Mucosa of stomach (tissue), 1 donor: ENCODE measurements around the gene KCNB1.

Source experiments
- H3K27me3 ChIP-seq: one replicate; pipeline ENCODE4 v1.7.0; 2013; ENCODE audit warnings: mild to moderate bottlenecking, low read length; ENCODE audit not compliant: control insufficient read depth, insufficient read depth
- H3K36me3 ChIP-seq: one replicate; pipeline ENCODE4 v1.7.0; 2013; ENCODE audit warnings: low read length; ENCODE audit not compliant: control insufficient read depth, insufficient read depth
- H3K4me1 ChIP-seq: one replicate; pipeline ENCODE4 v1.7.0; 2013; ENCODE audit warnings: mild to moderate bottlenecking, low read length; ENCODE audit not compliant: control insufficient read depth, insufficient read depth
- H3K4me3 ChIP-seq: one replicate; pipeline ENCODE4 v1.7.0; 2013; ENCODE audit warnings: low read length
- H3K9ac ChIP-seq: one replicate; pipeline ENCODE4 v1.7.0; 2013; ENCODE audit warnings: mild to moderate bottlenecking, low read length, moderate library complexity
- H3K9me3 ChIP-seq: one replicate; pipeline ENCODE4 v1.7.0; 2013; ENCODE audit warnings: mild to moderate bottlenecking, low read length, moderate library complexity; ENCODE audit not compliant: control insufficient read depth
- donor health status: Pancreatic carcinoma.

KCNB1 gene

DNA sequence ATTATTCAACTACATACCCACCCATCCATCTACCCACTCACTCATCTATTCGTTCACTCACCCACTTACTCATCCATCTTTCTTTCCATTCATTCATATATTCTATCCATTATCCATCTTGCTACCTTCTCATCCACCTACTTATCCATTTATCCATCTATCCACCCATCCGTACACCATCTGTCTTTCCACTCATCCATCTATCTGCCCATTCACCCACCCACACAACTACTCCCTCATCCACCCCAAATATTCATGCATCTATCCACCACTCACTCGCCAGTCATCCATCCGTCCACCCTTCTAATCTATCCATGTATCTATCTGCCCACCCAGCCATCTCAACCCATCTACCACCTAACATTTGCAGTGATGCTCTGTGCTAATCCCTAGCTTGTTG, 13.6 kb upstream of the KCNB1 start:
- Histone ChIP-seq H3K9me3 (no peaks in the 10 kb centered on the region), H3K4me3 (no peak overlapping the region), H3K36me3 (no peaks in the 10 kb centered on the region), H3K9ac (no peak overlapping the region), H3K27me3 (no peaks in the 10 kb centered on the region), H3K4me1 (no peaks in the 10 kb centered on the region)

GRCh38 chr20:49490689-49491088, 8.2 kb upstream of the KCNB1 start:
- Histone ChIP-seq H3K9me3 (no peaks in the 10 kb centered on the region), H3K4me1 (no peaks in the 10 kb centered on the region), H3K36me3 (no peaks in the 10 kb centered on the region), H3K4me3 (no peak overlapping the region), H3K27me3 (peaks cover 11% of the 10 kb centered on the region), H3K9ac (no peak overlapping the region)

DNA sequence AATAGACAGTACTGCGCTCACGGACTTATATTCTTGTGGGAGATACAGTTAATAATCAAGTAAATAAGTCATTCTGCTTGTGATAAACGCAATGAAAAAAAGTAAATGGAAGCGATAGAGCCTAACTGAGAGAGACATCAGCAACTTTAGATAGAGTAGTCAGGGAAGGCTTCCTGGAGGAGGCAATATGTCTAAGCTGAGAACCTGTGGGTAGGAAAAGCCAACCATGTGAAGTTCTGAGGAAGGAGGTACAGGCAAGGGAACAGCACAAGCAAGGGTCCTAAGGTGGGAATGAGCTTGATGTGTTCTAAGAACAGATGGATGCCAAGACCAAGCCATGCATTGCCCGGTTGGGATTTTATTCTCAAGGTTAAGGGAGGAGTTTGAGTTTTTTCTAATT, 7.2 kb upstream of the KCNB1 start:
- H3K9me3 ChIP-seq = no peaks in the 10 kb centered on the region
- H3K27me3 ChIP-seq = peaks cover 17% of the 10 kb centered on the region
- H3K36me3 ChIP-seq = no peaks in the 10 kb centered on the region
- H3K9ac ChIP-seq = no peak overlapping the region
- H3K4me1 ChIP-seq = no peaks in the 10 kb centered on the region
- H3K4me3 ChIP-seq = no peak overlapping the region

- H3K4me1 ChIP-seq = no peaks in the 10 kb centered on the region
- H3K36me3 ChIP-seq = no peaks in the 10 kb centered on the region
- no peaks in the 10 kb centered on the region for H3K9me3 ChIP-seq
- no peak overlapping the region for H3K4me3 ChIP-seq
- H3K9ac ChIP-seq = no peak overlapping the region
- peaks cover 35% of the 10 kb centered on the region for H3K27me3 ChIP-seq
Observed at GRCh38 chr20:49486064-49486463, 3.6 kb upstream of the KCNB1 start.

DNA sequence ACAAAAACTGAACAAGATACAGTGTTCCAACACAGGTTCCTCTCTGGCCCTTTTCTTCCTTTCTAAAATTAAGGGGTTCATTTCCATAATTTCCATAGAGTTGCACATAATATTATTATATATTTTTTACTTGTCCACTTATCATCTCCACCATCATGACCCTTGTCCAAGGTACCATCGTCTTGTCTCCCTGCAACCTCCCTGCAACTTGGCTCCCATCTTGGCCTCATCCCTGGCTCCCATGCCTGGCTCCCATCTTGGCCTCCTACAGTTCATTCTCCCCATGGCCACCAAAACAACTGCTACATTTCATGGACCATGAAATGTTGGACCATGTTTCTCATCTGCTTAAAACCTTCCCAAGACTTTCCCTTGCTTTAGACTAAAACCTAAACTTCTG, 3.1 kb upstream of the KCNB1 start:
- no peaks in the 10 kb centered on the region for H3K4me1 ChIP-seq
- H3K36me3 ChIP-seq = no peaks in the 10 kb centered on the region
- H3K9me3 ChIP-seq = no peaks in the 10 kb centered on the region
- no peak overlapping the region for H3K9ac ChIP-seq
- H3K4me3 ChIP-seq = no peak overlapping the region
- H3K27me3 ChIP-seq = peaks cover 35% of the 10 kb centered on the region

DNA sequence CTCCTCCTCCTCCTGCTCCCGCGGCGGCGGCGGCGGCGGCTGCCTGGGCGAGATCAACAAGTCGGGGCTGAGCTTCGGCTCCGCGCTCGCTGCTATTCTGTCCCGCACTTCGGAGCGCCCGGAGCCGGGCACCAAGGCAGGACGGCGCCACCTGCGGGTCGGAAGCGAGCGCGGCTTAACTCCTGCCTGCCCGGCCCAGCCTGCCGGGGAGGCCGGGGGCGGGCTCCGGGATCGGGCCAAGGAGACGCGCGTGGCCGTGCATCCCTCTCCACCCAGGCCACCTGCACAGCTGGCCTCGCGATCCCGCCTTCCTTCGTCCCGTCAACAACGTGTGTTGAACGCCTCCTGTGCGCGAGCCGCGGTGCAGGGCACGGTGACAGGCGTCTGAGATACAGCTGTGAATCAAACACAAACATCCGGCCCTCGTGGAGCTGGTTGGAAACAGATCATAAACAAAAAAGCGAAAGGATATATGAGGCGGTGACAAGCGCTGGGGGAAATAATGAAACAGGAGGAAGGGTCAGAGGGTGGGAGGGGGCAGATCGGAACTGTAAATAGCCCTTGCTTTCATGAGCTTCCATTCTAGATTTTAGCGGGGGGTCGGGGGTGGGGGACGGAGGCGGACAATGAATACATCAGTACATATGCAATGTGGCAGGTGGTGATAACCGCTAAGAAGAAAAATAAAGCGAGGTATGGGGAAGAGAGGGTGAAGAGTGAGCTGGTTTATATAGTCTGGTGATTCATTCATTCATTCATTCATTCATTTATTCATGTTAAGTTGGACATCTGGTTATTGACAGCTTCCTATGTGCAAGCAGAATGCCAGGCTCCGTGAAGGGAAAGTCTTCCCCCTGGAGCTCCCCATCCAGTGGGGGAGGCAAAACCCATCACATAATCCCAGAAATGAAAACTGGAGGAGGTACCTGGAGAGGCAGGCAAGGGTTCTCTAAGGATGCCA, 2.0 kb upstream of the KCNB1 start:
- H3K9me3 ChIP-seq = no peaks in the 10 kb centered on the region
- H3K27me3 ChIP-seq = peaks cover 35% of the 10 kb centered on the region
- no peak overlapping the region for H3K9ac ChIP-seq
- H3K36me3 ChIP-seq = no peaks in the 10 kb centered on the region
- no peak overlapping the region for H3K4me3 ChIP-seq
- H3K4me1 ChIP-seq = peaks cover 8% of the 10 kb centered on the region

GRCh38 chr20:49483696-49484123, 1.2 kb upstream of the KCNB1 start:
- H3K36me3 ChIP-seq = no peaks in the 10 kb centered on the region
- H3K9ac ChIP-seq = no peak overlapping the region
- peaks cover 35% of the 10 kb centered on the region for H3K27me3 ChIP-seq
- H3K4me1 ChIP-seq = peaks cover 9% of the 10 kb centered on the region
- H3K9me3 ChIP-seq = no peaks in the 10 kb centered on the region
- H3K4me3 ChIP-seq = no peak overlapping the region

GRCh38 chr20:49483018-49483695, 689 bp upstream of the KCNB1 start:
- H3K36me3 ChIP-seq = no peaks in the 10 kb centered on the region
- H3K9ac ChIP-seq = no peak overlapping the region
- H3K4me1 ChIP-seq = peaks cover 13% of the 10 kb centered on the region
- H3K9me3 ChIP-seq = no peaks in the 10 kb centered on the region
- H3K4me3 ChIP-seq = no peak overlapping the region
- H3K27me3 ChIP-seq = peaks cover 39% of the 10 kb centered on the region

DNA sequence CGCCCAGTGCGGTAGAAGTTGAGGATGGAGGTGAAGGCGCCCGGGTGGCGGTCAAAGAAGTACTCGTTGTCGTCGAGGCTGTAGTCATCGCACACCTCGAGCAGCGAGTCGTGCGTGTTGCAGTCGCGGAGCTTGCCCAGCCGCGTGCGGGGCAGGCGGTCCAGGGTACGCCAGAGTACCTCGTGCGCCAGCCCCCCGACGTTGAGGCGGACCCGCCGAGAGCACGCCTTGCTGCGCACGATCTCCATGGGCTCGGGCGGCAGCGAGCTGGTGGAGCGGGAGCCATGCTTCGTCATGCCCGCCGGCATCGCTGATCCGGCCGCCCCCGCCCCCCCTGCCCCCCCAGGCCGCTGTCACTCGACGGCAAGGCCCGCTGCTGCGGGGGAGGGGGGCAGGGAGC, 295 bp downstream of the KCNB1 start:
- peaks cover 13% of the 10 kb centered on the region for H3K4me1 ChIP-seq

GRCh38 chr20:49481116-49481515, 1.4 kb downstream of the KCNB1 start:
- peaks cover 38% of the 10 kb centered on the region for H3K27me3 ChIP-seq
- H3K4me1 ChIP-seq = peaks cover 13% of the 10 kb centered on the region
- H3K9ac ChIP-seq = no peak overlapping the region
- no peaks in the 10 kb centered on the region for H3K9me3 ChIP-seq
- no peak overlapping the region for H3K4me3 ChIP-seq
- no peaks in the 10 kb centered on the region for H3K36me3 ChIP-seq

More for the DNA sequence above, 295 bp downstream of the KCNB1 start:
- no peaks in the 10 kb centered on the region for H3K36me3 ChIP-seq
- peaks cover 44% of the 10 kb centered on the region for H3K27me3 ChIP-seq
- no peak overlapping the region for H3K9ac ChIP-seq
- no peak overlapping the region for H3K4me3 ChIP-seq
- H3K9me3 ChIP-seq = no peaks in the 10 kb centered on the region

DNA sequence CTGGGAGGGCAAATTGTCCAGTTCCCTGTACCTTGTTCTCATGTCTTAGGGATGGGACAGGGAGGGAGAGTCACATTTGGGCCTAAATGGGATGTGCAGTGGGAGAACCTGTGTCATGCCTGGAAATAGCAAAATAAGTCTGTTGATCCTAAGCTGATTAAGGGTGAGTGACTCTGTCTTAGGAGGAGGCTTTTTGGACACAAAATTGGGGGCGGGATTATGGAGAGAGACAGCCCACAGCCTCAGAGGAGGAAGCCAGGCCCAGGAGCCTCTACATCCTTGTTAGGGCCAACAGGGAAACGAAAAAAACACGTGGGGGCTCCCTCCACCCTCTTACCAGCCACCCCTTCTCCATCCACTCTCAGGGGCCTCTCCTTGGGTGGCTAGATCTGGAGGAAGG, 2.2 kb downstream of the KCNB1 start:
- peaks cover 37% of the 10 kb centered on the region for H3K27me3 ChIP-seq
- H3K9ac ChIP-seq = no peak overlapping the region

GRCh38 chr20:49479785-49480184, 2.7 kb downstream of the KCNB1 start:
- H3K36me3 ChIP-seq = no peaks in the 10 kb centered on the region
- no peak overlapping the region for H3K4me3 ChIP-seq
- no peak overlapping the region for H3K9ac ChIP-seq
- peaks cover 13% of the 10 kb centered on the region for H3K4me1 ChIP-seq
- no peaks in the 10 kb centered on the region for H3K9me3 ChIP-seq
- H3K27me3 ChIP-seq = peaks cover 33% of the 10 kb centered on the region

More for the DNA sequence above, 2.2 kb downstream of the KCNB1 start:
- Histone ChIP-seq H3K36me3 (no peaks in the 10 kb centered on the region), H3K9me3 (no peaks in the 10 kb centered on the region), H3K4me1 (peaks cover 13% of the 10 kb centered on the region), H3K4me3 (no peak overlapping the region)
